ENCODE results near the gene PLCB4.
"Not testable (repeated sequence)": the region's sequence is repeated elsewhere in the genome, so short reads cannot be mapped to it uniquely, and the experiment has no call there.

Gene PLCB4

GRCh38 chr20:9377007-9377406, 308.1 kb downstream of the PLCB4 start:
- no peak for DNase-seq

GRCh38 chr20:9385345-9386310, 316.7 kb downstream of the PLCB4 start:
- DNase-seq, result not testable (repeated sequence)

GRCh38 chr20:9388160-9388812, 319.4 kb downstream of the PLCB4 start:
- DNase-seq, result no peak

GRCh38 chr20:9388813-9389161, 319.9 kb downstream of the PLCB4 start:
- DNase-seq, result no peak

- DNase-seq, result no peak
Observed at GRCh38 chr20:9389346-9389745, 320.5 kb downstream of the PLCB4 start.

- no peak for DNase-seq
Observed at GRCh38 chr20:9390441-9390840, 321.6 kb downstream of the PLCB4 start.

GRCh38 chr20:9392892-9393857, 324.3 kb downstream of the PLCB4 start:
- DNase-seq, result peak; percentile 42 to 70

GRCh38 chr20:9395971-9396370, 327.1 kb downstream of the PLCB4 start:
- no peak for DNase-seq

- DNase-seq, result peak in 1 of 2 donors; percentile 18
Observed at GRCh38 chr20:9397928-9398327, 329.0 kb downstream of the PLCB4 start.

GRCh38 chr20:9398882-9399281, 330.0 kb downstream of the PLCB4 start:
- DNase-seq, result no peak

GRCh38 chr20:9399322-9399721, 330.4 kb downstream of the PLCB4 start:
- no peak for DNase-seq

GRCh38 chr20:9400171-9401025, 331.5 kb downstream of the PLCB4 start:
- no peak for DNase-seq

GRCh38 chr20:9401371-9401770, 332.5 kb downstream of the PLCB4 start:
- DNase-seq, result no peak

GRCh38 chr20:9402141-9402540, 333.3 kb downstream of the PLCB4 start:
- no peak for DNase-seq

GRCh38 chr20:9402546-9402945, 333.7 kb downstream of the PLCB4 start:
- DNase-seq, result no peak

- no peak for DNase-seq
Observed at GRCh38 chr20:9403448-9403847, 334.6 kb downstream of the PLCB4 start.

GRCh38 chr20:9407805-9408421, 339.0 kb downstream of the PLCB4 start:
- DNase-seq, result peak; percentile 49 to 70

GRCh38 chr20:9408422-9409300, 339.8 kb downstream of the PLCB4 start:
- no peak for DNase-seq

- no peak for DNase-seq
Observed at GRCh38 chr20:9409352-9409751, 340.5 kb downstream of the PLCB4 start.

- DNase-seq, result no peak
Observed at GRCh38 chr20:9409981-9410380, 341.1 kb downstream of the PLCB4 start.

All from hippocampal formation (tissue), 2 donors.